Stimulated activated CD4-positive, alpha-beta T cell treated with anti-CD3 and anti-CD28 coated beads, Interleukin-12 subunit alpha, Interleukin-12 subunit beta, amount 100 ng/mL, for 4 hours (primary cell): ENCODE measurements around the gene CDK5RAP3.
"Not testable (repeated sequence)": the region's sequence is repeated elsewhere in the genome, so short reads cannot be mapped to it uniquely, and the experiment has no call there.

Experiments
- DNase-seq: peaks from one replicate; pipeline ENCODE4 v3.0.0-alpha.2; 2020

Gene CDK5RAP3

DNA sequence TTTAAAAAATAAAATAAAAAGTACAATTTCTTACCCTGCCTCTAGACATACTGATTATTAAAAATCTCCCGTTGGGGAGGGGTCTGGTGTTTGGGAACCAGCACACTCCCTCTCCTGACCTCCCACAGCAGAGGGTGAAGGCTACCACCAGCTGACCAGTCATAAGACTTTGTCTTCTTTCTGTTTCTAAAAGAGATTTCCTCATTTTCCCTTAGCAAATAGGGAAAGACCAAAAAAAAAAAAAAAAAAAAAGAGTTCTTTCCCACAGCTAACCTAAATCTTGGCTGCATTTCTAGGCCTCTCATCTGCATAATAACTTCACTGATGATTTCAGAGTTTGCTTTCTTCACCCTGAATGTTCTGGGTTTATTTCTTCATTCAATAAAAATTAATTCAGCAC, 30.3 kb downstream of the CDK5RAP3 start:
- DNase-seq: no peak

DNA sequence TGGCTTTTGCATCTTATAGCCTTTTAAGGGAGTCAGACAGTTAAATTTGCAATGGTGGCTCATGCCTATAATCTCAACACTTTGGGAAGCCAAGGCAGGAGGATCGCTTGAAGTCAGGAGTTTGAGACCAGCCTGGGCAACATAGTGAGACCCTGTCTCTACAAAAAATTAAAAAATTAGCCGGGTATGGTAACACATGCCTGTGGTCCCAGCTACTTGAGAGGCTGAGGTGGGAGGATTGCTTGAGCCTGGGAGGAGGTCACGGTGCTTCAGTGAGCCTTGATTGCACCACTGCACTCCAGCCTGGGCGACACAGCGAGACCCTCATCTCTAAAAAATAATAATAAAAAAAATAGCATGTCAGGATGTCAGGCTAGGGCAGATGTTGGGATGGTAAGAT, 30.7 kb downstream of the CDK5RAP3 start:
- not testable (repeated sequence) for DNase-seq

DNA sequence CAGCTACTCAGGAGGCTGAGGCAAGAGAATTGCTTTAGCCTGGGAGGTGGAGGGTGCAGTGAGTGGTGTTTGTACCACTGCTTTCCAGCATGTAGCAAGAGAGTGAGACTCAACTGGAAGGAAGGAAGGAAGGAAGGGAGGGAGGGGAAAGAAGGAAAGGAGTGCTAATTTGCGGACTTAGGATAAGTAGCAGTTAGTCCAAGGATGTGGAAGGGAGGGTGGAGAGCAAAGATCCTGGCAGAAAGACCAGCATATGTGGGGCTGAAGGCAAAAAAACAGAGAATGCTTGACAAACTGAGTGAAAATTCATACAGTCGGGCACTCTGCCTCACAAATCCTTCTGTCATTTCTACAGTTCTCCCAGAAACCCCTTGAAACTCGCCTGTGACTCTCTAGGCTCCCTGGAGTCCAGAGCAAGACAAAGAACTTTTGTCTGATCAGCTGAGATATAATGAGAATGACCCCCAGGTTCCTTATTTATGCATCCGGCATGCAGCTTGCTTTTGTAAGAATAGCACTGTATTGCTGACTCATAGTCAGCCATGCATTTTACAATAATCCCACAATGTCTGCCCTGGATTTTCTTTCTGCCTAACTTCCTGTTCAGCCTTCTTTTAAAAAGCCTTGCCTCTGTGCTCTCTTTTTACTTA, 31.5 kb downstream of the CDK5RAP3 start:
- no peak for DNase-seq

DNA sequence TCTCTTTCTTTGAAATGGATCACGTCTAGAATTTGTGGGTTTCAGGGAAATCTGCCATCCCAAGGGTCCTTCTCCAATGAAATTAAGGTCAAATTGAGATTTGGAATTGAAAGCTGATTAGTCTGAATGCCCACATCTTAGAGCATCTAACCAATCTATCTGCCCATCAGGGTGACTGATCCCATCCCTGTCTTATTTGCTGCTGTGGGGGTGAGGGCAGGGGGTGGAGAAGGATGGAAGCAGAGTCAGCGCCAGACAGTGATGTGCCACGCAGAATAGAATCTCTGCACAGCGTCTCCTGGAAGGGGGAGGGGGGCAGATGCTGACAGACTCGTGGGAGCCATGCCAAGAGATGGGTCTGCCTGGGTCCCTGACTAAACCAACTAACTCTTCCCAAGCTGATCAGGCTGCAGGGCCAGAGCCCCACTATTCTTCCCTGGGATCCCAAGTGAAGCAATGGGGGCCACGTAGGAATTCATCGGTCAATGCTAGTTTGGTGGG, 32.1 kb downstream of the CDK5RAP3 start:
- no peak for DNase-seq

DNA sequence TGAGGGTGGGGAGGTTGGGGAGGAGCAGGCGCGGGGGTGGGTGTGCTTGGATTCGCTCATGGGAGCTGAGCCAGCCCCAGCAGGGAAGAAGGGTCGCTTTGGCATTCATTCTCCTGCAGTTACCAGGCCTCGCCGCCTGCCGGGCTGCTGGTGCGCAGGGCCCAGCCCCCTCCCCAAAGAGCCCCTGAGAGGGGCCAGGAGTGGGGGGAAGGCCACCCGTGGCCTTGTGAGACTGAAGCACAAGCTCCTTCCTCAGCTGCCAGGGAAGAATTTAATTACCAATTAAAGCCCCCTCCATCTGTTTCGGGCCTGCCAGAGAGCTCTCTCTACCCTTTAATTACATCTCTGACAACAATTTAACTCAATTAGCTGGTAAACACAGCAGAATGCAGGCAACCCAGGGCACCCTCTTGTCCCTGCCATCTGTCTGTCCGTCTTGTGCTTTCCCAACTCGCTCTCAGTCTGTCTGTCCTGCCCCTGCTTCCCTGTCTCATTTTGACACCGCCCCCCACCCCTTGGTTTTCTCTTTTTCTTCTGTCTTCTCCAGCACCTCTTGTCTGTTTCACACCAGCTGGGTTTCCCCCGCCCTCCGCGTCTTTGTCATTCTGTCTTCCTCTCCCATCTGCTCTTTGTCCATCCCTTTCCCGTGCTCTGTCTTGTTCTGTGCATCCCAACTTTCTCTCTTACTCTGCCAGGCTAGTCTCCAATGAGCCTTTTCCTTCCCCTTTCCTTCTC, 32.7 kb downstream of the CDK5RAP3 start:
- DNase-seq: no peak

DNA sequence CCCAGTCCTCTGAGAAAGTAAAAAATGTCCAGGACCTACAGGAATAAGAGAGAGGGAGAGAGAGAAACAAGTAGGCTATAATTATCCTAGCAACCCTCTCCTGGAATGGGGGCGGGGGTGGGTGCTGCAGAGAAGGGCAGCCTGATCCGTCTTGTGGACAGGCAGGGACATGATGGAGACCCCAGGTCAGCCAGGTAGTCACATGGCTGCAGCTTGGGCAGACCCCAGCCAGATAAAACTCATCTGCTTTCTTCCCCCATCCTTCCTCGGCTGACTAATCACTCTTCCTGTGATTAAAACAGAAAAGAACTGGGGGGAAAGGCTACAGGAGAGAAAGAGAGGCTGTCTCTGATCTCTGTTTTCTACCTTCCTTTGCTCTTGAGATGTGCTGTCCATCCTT, 34.1 kb downstream of the CDK5RAP3 start:
- no peak for DNase-seq

DNA sequence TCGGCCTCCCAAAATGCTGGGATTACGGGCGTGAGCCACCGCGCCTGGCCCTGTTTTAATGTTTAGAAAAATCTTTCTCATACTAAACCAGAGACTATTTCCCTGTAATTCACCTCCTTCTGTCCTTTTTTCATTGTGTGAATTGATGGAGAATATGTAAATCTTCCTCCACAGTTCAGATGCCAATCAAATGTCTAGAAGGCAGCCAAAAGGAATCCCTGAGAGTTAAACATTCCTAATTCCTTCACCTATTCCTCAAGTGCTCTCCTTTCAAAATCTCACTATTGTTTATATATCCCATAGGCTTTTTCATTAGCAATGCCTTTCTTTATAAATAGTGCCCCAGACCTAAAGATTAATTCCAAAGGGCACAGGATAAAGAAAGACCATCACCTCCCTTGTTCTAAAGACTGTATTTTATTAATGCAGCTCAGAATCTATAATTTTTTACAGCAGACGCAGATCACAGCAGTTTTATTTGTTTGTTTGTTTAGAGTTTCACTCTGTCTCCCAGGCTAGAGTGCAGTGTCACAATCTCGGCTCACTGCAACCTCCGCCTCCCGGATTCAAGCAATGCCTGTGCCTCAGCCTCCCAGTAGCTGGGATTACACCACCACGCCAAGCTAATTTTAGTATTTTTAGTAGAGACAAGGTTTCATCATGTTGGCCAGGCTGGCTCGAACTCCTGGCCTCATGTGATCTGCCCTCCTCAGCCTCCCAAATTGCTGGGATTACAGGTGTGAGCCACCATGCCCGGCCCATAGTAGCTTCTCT, 36.2 kb downstream of the CDK5RAP3 start:
- no peak for DNase-seq

DNA sequence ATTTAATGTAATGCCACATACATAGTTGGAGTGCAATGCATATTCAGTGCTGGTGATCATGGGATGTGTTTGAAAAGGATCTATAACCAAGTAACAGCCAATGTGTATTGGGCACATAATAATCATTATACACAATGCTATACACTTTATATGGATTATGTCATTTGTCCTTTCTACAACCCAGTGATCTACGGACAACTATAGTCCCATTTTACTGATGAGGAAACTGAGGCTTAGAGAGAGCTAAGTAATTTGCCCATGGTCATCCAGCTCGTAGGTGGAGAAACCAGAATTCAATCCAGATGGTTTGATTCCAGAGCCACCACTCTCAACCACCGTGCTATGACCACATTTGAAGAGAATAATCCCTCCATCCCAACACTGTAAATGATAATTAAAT, 39.3 kb downstream of the CDK5RAP3 start:
- no peak for DNase-seq

DNA sequence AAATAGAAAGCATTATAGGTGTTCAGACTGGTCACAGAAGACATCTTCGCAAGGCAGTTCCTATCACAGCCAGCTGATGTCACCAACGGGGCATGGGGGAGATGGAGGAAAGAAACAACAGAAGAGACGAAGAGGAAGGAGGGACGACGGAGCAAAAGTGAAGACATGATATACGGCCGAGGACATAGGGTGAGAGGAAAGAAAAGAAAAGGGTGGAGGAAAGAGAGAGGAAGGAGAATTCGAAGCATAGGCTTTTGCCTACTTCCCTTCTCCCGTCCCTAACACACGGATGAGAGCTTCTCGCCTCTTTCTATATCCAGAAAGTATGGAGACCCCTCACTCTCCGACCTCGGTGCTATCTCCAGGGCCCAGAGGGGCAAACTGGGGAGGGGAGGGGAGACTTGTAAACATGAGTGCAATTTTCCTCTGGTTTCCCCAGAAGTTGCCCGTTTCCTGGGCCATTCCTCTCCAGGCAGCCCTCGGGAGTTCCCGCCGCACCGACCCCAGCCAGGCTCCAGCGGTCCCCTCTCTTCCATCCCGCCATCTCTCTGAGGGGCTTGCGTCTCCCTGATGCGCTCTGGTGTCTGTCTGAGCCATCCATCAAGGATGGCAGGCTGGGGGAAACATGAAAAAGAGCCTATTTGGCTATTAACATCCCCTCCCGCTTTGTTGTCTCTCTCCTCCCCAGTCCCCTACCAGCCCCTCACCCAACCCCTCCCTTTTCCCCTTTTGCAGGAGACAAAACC, 40.7 kb downstream of the CDK5RAP3 start:
- peak; percentile 25 for DNase-seq

DNA sequence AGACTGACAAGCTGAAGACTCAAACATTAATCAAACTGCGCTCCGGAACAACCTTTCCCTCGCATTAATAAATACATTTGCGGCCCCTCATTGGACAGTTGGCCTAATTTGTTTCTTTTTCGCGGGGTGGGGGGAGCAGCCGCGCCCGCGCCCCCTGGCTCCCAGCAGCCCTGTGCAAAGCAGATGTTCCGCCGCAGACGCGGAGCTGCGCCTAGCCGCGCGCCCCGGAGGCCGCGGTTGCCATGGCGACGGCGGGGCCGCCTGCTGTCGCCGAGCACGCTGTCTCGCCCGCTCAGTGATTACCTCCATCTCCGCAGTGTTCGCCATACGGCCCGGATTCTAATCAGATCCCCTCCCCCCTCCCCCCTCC, 41.2 kb downstream of the CDK5RAP3 start:
- DNase-seq: peak; percentile 58

DNA sequence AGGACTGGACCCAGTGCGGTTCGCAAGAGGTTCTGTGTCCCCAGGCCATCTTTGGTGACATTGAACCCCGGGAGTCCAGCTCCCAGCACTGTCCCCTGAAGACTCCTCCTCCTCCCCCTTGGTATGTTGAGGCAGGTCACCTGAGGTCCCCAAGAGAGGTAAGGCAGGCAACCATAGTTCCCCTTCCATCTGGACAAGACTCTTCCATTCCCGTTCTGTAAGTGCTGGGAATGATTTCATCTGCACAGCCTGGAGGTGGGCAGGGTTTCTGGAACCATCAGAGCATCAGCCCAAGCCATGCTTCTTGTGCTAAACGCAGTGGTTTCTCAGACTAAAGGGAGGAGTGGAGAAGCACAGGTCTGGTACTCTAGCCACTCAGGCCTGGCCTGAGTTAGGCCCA, 41.7 kb downstream of the CDK5RAP3 start:
- no peak for DNase-seq

DNA sequence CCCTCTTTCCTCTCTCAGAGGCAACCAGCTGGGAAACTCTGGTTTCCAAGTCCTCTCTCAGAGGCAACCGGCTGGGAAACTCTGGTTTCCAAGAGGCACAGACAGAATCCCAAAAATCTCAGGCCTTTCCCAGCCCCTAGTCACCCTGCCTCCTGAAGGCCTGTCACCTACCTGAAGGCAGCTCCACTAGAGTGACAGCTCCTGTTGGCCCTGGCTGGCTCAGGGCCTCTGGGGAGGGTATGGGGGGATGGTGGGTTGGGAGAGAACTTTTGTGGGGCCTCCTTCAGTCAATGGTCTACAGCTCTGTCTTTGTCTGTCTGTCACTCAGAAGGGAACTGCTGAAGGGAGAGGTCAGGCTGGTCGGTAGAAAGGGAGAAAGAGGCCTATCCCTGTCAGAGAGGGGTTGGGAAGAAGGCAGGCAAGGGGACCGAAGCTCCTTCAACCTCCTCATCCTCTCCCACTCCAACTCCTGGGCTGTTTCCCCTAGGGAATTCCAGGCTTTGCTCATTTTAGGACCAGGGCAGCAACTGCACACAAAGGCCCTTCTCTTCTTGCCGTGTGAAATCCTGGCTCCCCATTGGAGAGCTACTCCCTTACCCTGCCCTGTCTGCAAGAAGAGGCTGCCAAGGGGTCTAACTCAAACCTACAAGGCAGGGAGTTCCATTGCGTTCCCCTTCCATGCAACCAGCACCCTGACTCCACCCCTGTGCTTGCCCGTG, 43.1 kb downstream of the CDK5RAP3 start:
- DNase-seq: no peak

DNA sequence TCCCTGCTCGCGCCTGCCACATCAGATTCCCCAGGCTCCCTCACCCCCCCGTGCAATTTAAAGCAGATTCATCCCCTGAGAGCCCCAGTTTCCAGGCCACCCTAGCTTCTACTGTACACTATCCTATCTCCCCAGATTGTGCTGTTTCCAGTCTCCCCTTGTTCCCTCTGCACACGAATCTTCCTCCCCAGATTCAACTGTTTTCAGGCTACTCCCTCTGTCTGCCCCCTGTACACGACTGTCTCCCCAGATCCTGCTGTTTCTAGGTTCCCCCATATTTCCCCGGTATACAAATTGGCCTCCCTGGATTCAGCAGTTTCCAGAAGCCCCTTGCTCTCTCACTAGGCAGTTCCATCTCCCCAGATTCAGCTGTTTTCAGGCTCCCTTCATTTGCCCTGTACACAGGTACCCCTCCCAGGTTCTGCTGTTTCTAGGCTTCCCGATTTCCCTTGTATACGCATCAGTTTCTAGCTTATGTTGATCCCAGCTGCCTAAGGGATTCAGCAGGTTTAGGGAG, 43.7 kb downstream of the CDK5RAP3 start:
- no peak for DNase-seq

DNA sequence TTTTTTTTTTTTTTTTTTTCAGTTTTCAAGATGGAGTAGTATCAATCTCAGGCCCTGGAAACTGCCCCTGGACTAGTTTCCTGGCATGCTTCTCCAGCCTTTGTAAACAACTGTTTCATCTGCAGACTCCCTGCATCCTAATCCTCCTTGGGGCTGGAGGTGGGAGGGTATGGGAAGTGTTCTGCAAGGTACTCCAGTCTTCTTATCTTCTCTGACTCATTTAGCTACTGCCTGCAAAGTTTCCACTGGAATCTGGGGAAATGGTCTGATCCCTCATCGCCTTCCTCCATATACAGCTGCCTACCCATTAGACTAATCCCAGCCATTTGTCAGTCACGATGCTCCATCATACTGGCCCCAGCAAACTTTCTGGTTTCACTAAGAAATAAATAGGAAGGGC, 45.2 kb downstream of the CDK5RAP3 start:
- no peak for DNase-seq

DNA sequence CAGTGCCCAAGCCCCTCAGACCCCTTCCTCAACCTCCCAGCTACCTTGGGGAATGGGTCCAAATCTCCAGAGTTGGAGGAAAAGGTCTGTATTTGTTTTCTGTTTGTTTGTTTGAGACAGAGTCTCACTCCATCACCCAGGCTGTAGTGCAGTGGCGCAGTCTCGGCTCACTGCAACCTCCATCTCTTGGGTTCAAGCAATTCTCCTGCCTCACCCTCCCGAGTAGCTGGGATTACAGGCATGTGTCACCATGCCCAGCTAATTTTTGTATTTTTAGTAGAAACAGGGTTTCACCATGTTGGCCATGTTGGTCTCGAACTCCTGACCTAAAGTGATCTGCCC, 46.9 kb downstream of the CDK5RAP3 start:
- not testable (repeated sequence) for DNase-seq

DNA sequence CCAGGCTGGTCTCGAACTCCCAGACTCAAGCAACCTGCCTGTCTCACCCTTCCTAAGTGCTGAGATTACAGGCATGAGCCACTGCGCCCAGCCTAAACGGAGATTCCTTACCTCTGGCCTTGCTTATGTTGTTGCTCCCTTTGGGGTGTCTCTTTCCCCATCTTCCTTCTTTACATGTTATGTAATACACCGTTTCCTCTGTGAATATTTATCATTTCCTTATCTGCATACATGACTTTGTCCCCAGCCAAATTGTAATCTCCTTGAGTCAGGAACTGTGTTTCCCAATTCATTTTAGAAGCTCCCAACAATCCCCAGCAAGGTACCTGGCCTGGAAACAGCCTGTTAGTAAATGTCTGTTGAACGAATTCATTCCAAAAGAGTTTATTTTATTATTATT, 51.0 kb downstream of the CDK5RAP3 start:
- no peak for DNase-seq

DNA sequence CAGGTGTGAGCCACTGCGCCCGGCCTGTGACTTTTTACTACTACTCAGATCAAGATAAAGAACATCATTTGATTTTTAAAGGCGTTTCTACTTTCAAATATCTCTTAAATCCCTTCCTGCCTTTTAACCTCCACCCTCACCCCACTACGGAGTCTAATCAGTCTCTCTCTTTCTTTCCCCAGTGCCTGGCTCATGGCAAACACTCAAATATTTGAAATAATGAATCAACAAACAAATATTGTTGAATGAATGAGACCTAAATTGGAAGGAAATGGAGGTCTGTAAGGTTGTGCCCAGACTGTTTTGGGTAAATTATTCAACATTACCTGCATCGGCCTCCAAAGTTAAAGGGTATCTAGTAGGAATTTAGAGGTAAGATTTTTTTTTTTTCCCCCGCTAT, 52.0 kb downstream of the CDK5RAP3 start:
- no peak for DNase-seq

DNA sequence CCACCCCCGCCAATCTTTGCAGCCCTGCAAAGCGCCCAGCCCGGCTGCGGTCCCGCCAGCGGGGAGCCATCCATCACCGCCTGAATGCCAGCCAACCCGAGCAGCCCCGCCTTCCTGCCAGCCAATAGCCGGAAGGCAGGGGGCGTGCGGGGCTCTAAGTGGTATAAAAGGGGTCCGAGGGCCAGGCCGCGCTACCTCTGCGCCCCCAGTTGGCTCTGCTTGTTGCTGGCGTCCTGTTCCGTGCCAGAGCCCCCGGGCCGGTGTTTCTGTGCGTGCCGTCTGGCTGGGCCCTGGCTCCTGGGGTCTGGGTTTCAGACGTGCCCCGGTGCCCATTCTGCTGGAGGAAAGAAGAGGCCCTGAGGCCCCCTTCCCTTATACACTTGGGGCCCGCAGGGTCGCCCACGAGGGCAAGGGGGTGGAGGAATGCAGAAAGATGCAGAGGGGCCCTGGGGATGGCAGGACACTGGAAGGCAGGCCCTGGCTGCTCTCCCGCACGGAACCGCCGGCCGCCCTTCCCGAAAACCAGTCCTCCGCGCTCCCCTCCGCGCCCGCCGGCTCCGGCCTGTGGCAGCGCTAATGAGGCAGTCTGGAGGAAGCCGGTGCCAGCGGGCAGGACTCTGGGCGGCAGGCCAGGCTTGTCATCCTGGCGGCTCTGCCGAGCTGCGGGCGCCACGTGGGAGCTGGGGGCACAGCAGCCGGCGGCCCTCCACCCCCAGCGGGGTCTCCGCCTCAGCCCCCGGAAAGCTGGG, 52.7 kb downstream of the CDK5RAP3 start:
- peak; percentile 32 for DNase-seq

DNA sequence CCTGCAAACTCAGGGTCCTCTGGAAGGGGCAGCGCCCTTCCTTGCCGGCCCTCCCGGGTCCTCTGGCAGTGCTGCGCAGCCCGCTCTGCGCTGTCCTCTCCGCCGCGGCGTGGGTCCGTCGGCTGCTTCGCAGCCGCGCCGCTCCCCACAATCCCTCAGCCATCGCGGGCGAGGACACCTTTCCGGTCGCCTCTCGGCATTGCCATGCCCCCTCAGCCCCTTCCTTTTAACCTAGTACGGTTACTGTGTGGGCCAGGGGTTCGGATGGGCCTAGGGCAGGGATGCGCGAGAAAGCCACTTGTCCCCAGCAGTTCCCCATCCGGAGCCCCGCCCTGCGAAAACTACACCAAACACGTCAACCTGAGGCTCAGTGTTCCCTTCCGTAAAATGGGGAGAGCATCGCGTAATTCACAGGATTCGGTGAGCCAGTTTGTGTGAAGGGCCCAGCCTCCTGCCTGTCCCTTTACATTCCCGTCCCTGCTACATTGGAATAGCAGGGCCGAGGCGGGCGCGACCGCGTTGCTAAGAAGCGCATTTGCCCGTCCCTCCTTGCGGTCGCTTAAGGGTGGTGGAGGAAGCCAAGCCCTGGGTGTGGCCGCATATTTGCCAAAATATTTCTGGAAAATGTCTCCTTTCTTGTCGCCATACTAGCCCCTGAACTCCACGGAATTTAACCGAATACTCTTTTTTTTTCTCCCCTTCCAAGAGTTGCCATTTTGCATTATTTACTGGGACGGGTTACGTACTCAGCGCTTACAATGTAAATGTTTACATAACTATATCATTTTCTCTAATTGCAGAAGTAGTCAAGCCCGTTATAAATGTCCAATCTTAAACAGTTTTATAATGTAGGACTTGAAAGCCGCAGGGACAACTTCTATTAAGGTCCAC, 53.5 kb downstream of the CDK5RAP3 start:
- DNase-seq: peak; percentile 25
